Motor neuron (in vitro differentiated cells): ENCODE results near the gene PREX1. TPM values are rescaled to one million over a fixed set of nuclear protein-coding genes. Genes with fewer than 3 reads are reported as not detected.

Source experiments
- ATAC-seq, 8 experiments: fragments of 200-7000 bp; cut with Tn5 transposase; replicated peaks in 6 of 8; 2 replicates each; pipeline ENCODE4 v1.8.0; 2021; ENCODE audit warnings: mild to moderate bottlenecking in 8 of 8, moderate library complexity in 8 of 8
- H3K27ac ChIP-seq, 2 donors: fragments of 250-450 bp; sonication (Bioruptor Pico); 2 replicates each; pipeline ENCODE4 v1.9.0; 2021; ENCODE audit warnings: antibody characterized with exemption in 2 of 2, mild to moderate bottlenecking in 2 of 2, moderate library complexity in 1 of 2
- H3K4me1 ChIP-seq, 2 donors: fragments of 250-450 bp; sonication (Bioruptor Pico); replicated peaks in 1 of 2; 2 replicates each; pipeline ENCODE4 v1.6.1; 2021; ENCODE audit warnings: antibody characterized with exemption in 2 of 2, mild to moderate bottlenecking in 2 of 2, moderate library complexity in 1 of 2
- H3K4me3 ChIP-seq, 5 donors: fragments of 250-450 bp; sonication (Bioruptor Pico); 2 replicates each; pipeline ENCODE4 v1.9.0; 2021; ENCODE audit warnings: antibody characterized with exemption in 5 of 5, mild to moderate bottlenecking in 5 of 5, moderate library complexity in 4 of 5
- WGBS, 10 experiments: fragments of 450-650 bp; shearing (Covaris generic); methylation state at CpG; one replicate each; pipeline ENCODE4 v1.0.0; 2022; 5-methylcytosine and 5-hydroxymethylcytosine counted together
- in situ Hi-C, 9 experiments: fragments of 400-800 bp; cut with MboI; loops; one replicate each; pipeline ENCODE4 v1.15.0; 2021; ENCODE audit warnings: low sequenced_read_pairs in 9 of 9, low pct_unique_long_range_greater_than_20kb in 2 of 9; ENCODE audit not compliant: unreplicated experiment in 9 of 9
- total RNA-seq, 8 experiments: library from RNA; unstranded; fragments of 300-600 nt; gene quantifications; 2 replicates each; pipeline versions ENCODE4 v1.2.3 to v1.2.4, GENCODE V29; 2022

PREX1 gene
- total RNA-seq, 8 experiments from 2014 or later = 10.1 to 54.9 (median 27.0) TPM

GRCh38 chr20:48667889-48668413 is 159.8 kb downstream of the PREX1 start:
- Histone ChIP-seq H3K4me3 (no peak overlapping the region), H3K4me1 (peaks cover 10 to 13% of the 10 kb centered on the region in 2 donors), H3K27ac (peak overlapping the region; percentile 54 to 83)
- peak; percentile 39 to 88 (median 86) for ATAC-seq
- 56 to 94% (median 80%) methylated on average over 1 to 7 of the region's 15 CpGs; no CpG with 5 or more reads in 3 of the 10 experiments for WGBS, 10 experiments
- in situ Hi-C loops = loop anchor here in 4 of 9 experiments (25.0 kb wide), 1 partner anchor 244 kb away; the partner anchor contains the start of gene ARFGEF2 (in 4 of the 4)

GRCh38 chr20:48667481-48667880 is 160.3 kb downstream of the PREX1 start:
- WGBS, 10 experiments = 92 to 100% (median 100%) methylated on average over 1 to 5 of the region's 6 CpGs; no CpG with 5 or more reads in 5 of the 10 experiments
- Histone ChIP-seq H3K27ac (peak overlapping the region in 1 of 2 donors; percentile 83), H3K4me1 (peaks cover 10 to 13% of the 10 kb centered on the region in 2 donors), H3K4me3 (no peak overlapping the region)
- no peak for ATAC-seq
- in situ Hi-C loops = loop anchor here in 4 of 9 experiments (25.0 kb wide), 1 partner anchor 245 kb away; the partner anchor contains the start of gene ARFGEF2 (in 4 of the 4)

- Histone ChIP-seq H3K27ac (no peak overlapping the region), H3K4me3 (no peak overlapping the region), H3K4me1 (peaks cover 10 to 13% of the 10 kb centered on the region in 2 donors)
- no peak for ATAC-seq
- WGBS, 10 experiments = 80 to 100% (median 98%) methylated on average over 1 to 5 of the region's 8 CpGs; no CpG with 5 or more reads in 6 of the 10 experiments
- in situ Hi-C loops = loop anchor here in 4 of 9 experiments (25.0 kb wide), 1 partner anchor 247 kb away; the partner anchor contains the start of gene ARFGEF2 (in 4 of the 4)
Measured at GRCh38 chr20:48665785-48666184, 162.0 kb downstream of the PREX1 start.

GRCh38 chr20:48662711-48663110 is 165.1 kb downstream of the PREX1 start:
- Histone ChIP-seq H3K27ac (no peak overlapping the region), H3K4me1 (peaks cover 0 to under 1% of the 10 kb centered on the region in 2 donors), H3K4me3 (no peak overlapping the region)
- WGBS, 10 experiments = 60 to 100% (median 90%) methylated on average over 1 to 4 of the region's 6 CpGs; no CpG with 5 or more reads in 4 of the 10 experiments
- ATAC-seq = peak in 1 of 8 experiments; percentile 16
- in situ Hi-C loops = loop anchor here in 4 of 9 experiments (25.0 kb wide), 1 partner anchor 250 kb away; the partner anchor contains the start of gene ARFGEF2 (in 4 of the 4)

- H3K27ac ChIP-seq = no peak overlapping the region
- in situ Hi-C loops = loop anchor here in 4 of 9 experiments (25.0 kb wide), 1 partner anchor 250 kb away; the partner anchor contains the start of gene ARFGEF2 (in 4 of the 4)
- no peaks in the 10 kb centered on the region for H3K4me1 ChIP-seq
- H3K4me3 ChIP-seq = no peak overlapping the region
- WGBS, 10 experiments = 0 to 100% (median 85%) methylated on average over 1 to 8 of the region's 14 CpGs; no CpG with 5 or more reads in 3 of the 10 experiments
- no peak for ATAC-seq
Measured at GRCh38 chr20:48661575-48662455, 166.0 kb downstream of the PREX1 start.

GRCh38 chr20:48660788-48661187 is 167.0 kb downstream of the PREX1 start:
- ATAC-seq = no peak
- WGBS, 10 experiments = 50 to 100% (median 94%) methylated on average over 1 to 9 of the region's 9 CpGs
- Histone ChIP-seq H3K4me1 (no peaks in the 10 kb centered on the region), H3K27ac (no peak overlapping the region), H3K4me3 (no peak overlapping the region)
- in situ Hi-C loops = loop anchor here in 4 of 9 experiments (25.0 kb wide), 1 partner anchor 252 kb away; the partner anchor contains the start of gene ARFGEF2 (in 4 of the 4)

GRCh38 chr20:48659858-48660257 is 167.9 kb downstream of the PREX1 start:
- in situ Hi-C loops = loop anchor here in 8 of 9 experiments (5.0 to 25.0 kb wide), 3 partner anchors 242 to 252 kb away; partner anchors contain the start of gene ARFGEF2 (in 4 of the 8)
- 63 to 100% (median 89%) methylated on average over 1 to 6 of the region's 8 CpGs; no CpG with 5 or more reads in 4 of the 10 experiments for WGBS, 10 experiments

GRCh38 chr20:48658505-48658904 is 169.3 kb downstream of the PREX1 start:
- in situ Hi-C loops = loop anchor here in 8 of 9 experiments (5.0 to 25.0 kb wide), 3 partner anchors 244 to 254 kb away; partner anchors contain the start of gene ARFGEF2 (in 4 of the 8)
- Histone ChIP-seq H3K4me1 (no peaks in the 10 kb centered on the region), H3K27ac (no peak overlapping the region), H3K4me3 (no peak overlapping the region)
- 79 to 100% (median 90%) methylated on average over 1 to 6 of the region's 8 CpGs; no CpG with 5 or more reads in 1 of the 10 experiments for WGBS, 10 experiments
- ATAC-seq = no peak

More at GRCh38 chr20:48659858-48660257, 167.9 kb downstream of the PREX1 start:
- Histone ChIP-seq H3K4me1 (no peaks in the 10 kb centered on the region), H3K4me3 (no peak overlapping the region), H3K27ac (no peak overlapping the region)
- no peak for ATAC-seq

- 70 to 100% (median 80%) methylated on average over 1 to 2 of the region's 9 CpGs; no CpG with 5 or more reads in 7 of the 10 experiments for WGBS, 10 experiments
- in situ Hi-C loops = loop anchor here in 8 of 9 experiments (5.0 to 25.0 kb wide), 3 partner anchors 244 to 254 kb away; partner anchors contain the start of gene ARFGEF2 (in 4 of the 8)
- H3K4me1 ChIP-seq = no peaks in the 10 kb centered on the region
- ATAC-seq = peak in 2 of 8 experiments; percentile 6 to 33
- no peak overlapping the region for H3K4me3 ChIP-seq
- no peak overlapping the region for H3K27ac ChIP-seq
Measured at GRCh38 chr20:48658198-48658476, 169.7 kb downstream of the PREX1 start.

GRCh38 chr20:48657426-48658197 is 170.2 kb downstream of the PREX1 start:
- no peak overlapping the region for H3K4me3 ChIP-seq
- in situ Hi-C loops = loop anchor here in 8 of 9 experiments (5.0 to 25.0 kb wide), 3 partner anchors 245 to 255 kb away; partner anchors contain the start of gene ARFGEF2 (in 4 of the 8)
- peak; percentile 79 to 93 (median 84) for ATAC-seq

GRCh38 chr20:48656661-48657211 is 171.1 kb downstream of the PREX1 start:
- in situ Hi-C loops = loop anchor here in 8 of 9 experiments (5.0 to 25.0 kb wide), 3 partner anchors 246 to 256 kb away; partner anchors contain the start of gene ARFGEF2 (in 4 of the 8)
- peak in 2 of 8 experiments; percentile 29 to 66 for ATAC-seq
- 50 to 100% (median 80%) methylated on average over 1 to 5 of the region's 15 CpGs; no CpG with 5 or more reads in 3 of the 10 experiments for WGBS, 10 experiments
- no peak overlapping the region for H3K4me3 ChIP-seq
- no peak overlapping the region for H3K27ac ChIP-seq
- no peaks in the 10 kb centered on the region for H3K4me1 ChIP-seq

More at GRCh38 chr20:48657426-48658197, 170.2 kb downstream of the PREX1 start:
- 0 to 100% (median 87%) methylated on average over 1 to 12 of the region's 21 CpGs; no CpG with 5 or more reads in 4 of the 10 experiments for WGBS, 10 experiments
- Histone ChIP-seq H3K27ac (no peak overlapping the region), H3K4me1 (no peaks in the 10 kb centered on the region)
